A673 (cell line): ENCODE results near the gene TRPM4. TPM values are rescaled to one million over a fixed set of nuclear protein-coding genes. Genes with fewer than 3 reads are reported as not detected.
"Not testable (repeated sequence)": the region's sequence is repeated elsewhere in the genome, so short reads cannot be mapped to it uniquely, and the experiment has no call there.

Experiments
- BruUV-seq: library from RNA; stranded (reverse); fragments of 400-500 nt; replicated peaks from 2 replicates; lab custom pipeline; 2021; lab: Mats Ljungman, UMichigan
- CTCF ChIA-PET: fragments of 300-600 bp; sonication (Branson Sonifier 250); formaldehyde crosslinking; loops from one replicate; lab custom pipeline; 2022; ENCODE audit warnings: antibody characterized with exemption; lab: Charles Lee
- POLR2A ChIA-PET: fragments of 300-600 bp; sonication (Branson Sonifier 250); formaldehyde crosslinking; loops from one replicate; lab custom pipeline; 2022; ENCODE audit warnings: antibody characterized with exemption; ENCODE audit not compliant: low non-redundant PET; lab: Charles Lee
- DNase-seq: peaks from one replicate; pipeline ENCODE4 v3.0.0-alpha.2; 2015; ENCODE audit warnings: low spot score
- H3K27ac ChIP-seq: fragments of 200-600 bp; sonication (generic); 2 replicates; pipeline ENCODE4 v1.5.1; 2016; ENCODE audit warnings: mixed run types, low read depth, mild to moderate bottlenecking, mixed read lengths, antibody characterized with exemption, low read length; ENCODE audit not compliant: poor library complexity, severe bottlenecking
- H3K27me3 ChIP-seq: fragments of 200-600 bp; sonication (generic); replicated peaks from 2 replicates; pipeline ENCODE4 v1.6.1; 2017; ENCODE audit warnings: mixed run types, low read depth, mild to moderate bottlenecking, mixed read lengths, antibody characterized with exemption, low read length; ENCODE audit not compliant: insufficient read depth, poor library complexity
- H3K36me3 ChIP-seq: fragments of 200-600 bp; sonication (generic); 2 replicates; pipeline ENCODE4 v1.6.1; 2016; ENCODE audit warnings: mixed run types, mild to moderate bottlenecking, mixed read lengths, antibody characterized with exemption, low read length; ENCODE audit not compliant: insufficient read depth, poor library complexity, severe bottlenecking
- H3K4me1 ChIP-seq: fragments of 200-600 bp; sonication (generic); 2 replicates; pipeline ENCODE4 v1.6.1; 2017; ENCODE audit warnings: mixed run types, mild to moderate bottlenecking, mixed read lengths, antibody characterized with exemption, low read length; ENCODE audit not compliant: insufficient read depth, poor library complexity, severe bottlenecking
- H3K4me3 ChIP-seq: fragments of 200-600 bp; sonication (generic); 2 replicates; pipeline ENCODE4 v1.5.1; 2016; ENCODE audit warnings: low read depth, mixed run types, mild to moderate bottlenecking, mixed read lengths, low read length; ENCODE audit not compliant: poor library complexity, severe bottlenecking
- H3K9me3 ChIP-seq: fragments of 200-600 bp; sonication (generic); 2 replicates; pipeline ENCODE4 v1.6.1; 2016; ENCODE audit warnings: mixed run types, low read depth, mild to moderate bottlenecking, mixed read lengths, antibody characterized with exemption, low read length; ENCODE audit not compliant: poor library complexity, severe bottlenecking
- EZH2 ChIP-seq: fragments of 200-600 bp; sonication (generic); IDR thresholded peaks from 2 replicates; pipeline ENCODE4 v1.6.1; 2017; ENCODE audit warnings: borderline replicate concordance, low read depth, mild to moderate bottlenecking, mixed read lengths, antibody characterized with exemption, low read length; ENCODE audit not compliant: poor library complexity, severe bottlenecking
- intact Hi-C: fragments of 100-400 bp; cut with micrococcal nuclease; formaldehyde crosslinking; loops from one replicate; pipeline ENCODE4 v1.10.0; 2022; ENCODE audit not compliant: unreplicated experiment
- total RNA-seq: library from RNA; stranded (reverse); gene quantifications from 2 replicates; pipeline ENCODE4 v1.2.3, GENCODE V29; 2021
- TF ChIP-seq, protein P1 (sequence below): fragments of 300-800, 200-600 bp; sonication (generic); conservative IDR thresholded peaks from 2 replicates; pipeline ENCODE4 v1.5.1; 2017; ENCODE audit warnings: low read depth, mild to moderate bottlenecking, antibody characterized with exemption, low read length, moderate library complexity, mixed read lengths

The TRPM4 gene
- total RNA-seq, 1 experiment from 2014 or later: 107 TPM

DNA sequence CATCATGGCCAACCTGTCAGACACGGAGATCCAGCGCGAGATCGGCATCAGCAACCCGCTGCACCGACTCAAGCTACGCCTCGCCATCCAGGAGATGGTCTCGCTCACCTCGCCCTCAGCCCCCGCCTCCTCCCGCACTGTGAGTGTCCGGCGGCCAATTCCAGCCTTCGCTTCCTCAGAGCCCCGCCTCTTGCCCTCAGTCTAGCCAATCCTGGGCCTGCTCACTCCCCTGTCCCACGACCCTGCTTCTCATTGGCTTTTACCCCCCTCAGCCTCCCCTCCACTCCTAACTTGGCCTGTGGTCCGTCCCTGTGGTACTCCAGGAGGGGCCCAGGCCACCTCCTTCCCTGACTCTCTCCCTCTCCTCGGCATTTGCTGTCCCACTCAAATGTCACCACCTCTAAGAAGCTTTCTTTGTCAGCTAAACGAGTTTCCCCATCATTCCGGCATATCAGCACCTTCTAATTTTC is 14.7 kb upstream of the TRPM4 start:
- H3K4me3 ChIP-seq: peak overlapping the region; percentile 49
- peak; percentile 94 for DNase-seq
- H3K36me3 ChIP-seq: no peaks in the 10 kb centered on the region
- no peaks in the 10 kb centered on the region for H3K27me3 ChIP-seq
- H3K4me1 ChIP-seq: peaks cover 16% of the 10 kb centered on the region
- TF ChIP-seq EZH2: no peak
- TF ChIP-seq, protein P1, sequence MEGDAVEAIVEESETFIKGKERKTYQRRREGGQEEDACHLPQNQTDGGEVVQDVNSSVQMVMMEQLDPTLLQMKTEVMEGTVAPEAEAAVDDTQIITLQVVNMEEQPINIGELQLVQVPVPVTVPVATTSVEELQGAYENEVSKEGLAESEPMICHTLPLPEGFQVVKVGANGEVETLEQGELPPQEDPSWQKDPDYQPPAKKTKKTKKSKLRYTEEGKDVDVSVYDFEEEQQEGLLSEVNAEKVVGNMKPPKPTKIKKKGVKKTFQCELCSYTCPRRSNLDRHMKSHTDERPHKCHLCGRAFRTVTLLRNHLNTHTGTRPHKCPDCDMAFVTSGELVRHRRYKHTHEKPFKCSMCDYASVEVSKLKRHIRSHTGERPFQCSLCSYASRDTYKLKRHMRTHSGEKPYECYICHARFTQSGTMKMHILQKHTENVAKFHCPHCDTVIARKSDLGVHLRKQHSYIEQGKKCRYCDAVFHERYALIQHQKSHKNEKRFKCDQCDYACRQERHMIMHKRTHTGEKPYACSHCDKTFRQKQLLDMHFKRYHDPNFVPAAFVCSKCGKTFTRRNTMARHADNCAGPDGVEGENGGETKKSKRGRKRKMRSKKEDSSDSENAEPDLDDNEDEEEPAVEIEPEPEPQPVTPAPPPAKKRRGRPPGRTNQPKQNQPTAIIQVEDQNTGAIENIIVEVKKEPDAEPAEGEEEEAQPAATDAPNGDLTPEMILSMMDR: no peak
- H3K27ac ChIP-seq: peak overlapping the region; percentile 37
- H3K9me3 ChIP-seq: no peaks in the 10 kb centered on the region
- intact Hi-C loops: no loop called here
- CTCF ChIA-PET: interaction anchor here (0.7 kb wide), 1 partner anchor 143 kb away, joined by 3 read pairs; no protein-coding TSS in a partner anchor
- POLR2A ChIA-PET: no interaction called here
- no TSS peak for BruUV-seq

DNA sequence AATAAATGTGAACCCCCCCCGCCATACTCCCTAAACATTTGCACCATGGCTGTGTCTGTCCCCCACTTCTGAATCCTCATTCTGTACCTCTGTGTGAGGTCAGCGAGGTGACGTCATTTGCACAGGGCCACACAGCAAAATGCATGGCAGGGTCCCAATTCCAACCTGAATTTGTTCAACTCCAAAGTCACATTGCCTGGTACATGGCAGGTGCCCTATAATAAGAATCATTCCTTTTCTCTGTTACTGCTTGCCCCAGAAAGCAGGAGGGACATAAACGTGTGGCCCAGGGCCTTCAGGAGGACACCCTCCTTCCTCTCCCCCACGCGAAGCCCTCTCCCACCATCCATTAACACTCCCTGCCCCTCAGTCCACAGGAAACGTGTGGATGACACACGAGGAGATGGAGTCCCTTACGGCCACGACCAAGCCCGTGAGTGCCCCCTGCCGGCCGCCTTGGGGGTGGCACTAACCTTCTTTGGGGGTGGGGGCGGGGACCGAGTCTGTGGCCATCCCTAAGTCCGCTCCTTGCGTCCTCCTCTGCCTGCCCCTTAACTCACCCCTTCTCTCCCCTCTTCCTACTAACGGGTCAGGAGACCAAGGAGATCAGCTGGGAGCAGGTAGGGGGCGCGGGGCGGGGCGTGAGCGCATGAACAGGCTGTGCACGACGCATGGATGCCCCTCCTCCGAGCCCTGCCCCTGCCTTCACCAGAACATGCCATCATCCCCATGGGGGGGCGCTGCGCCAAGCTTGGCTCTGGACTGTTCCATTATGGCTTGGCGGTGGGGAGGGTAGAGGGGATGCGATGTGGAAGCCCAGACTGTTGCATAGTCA is 11.8 kb upstream of the TRPM4 start:
- Histone ChIP-seq H3K27me3 (no peaks in the 10 kb centered on the region), H3K4me1 (peaks cover 23% of the 10 kb centered on the region), H3K4me3 (peak overlapping the region; percentile 42), H3K36me3 (no peaks in the 10 kb centered on the region), H3K27ac (peak overlapping the region; percentile 13), H3K9me3 (no peaks in the 10 kb centered on the region)
- BruUV-seq: no TSS peak
- intact Hi-C loops: loop anchor here (5.0 kb wide), 1 partner anchor 62 kb away; no protein-coding TSS in a partner anchor
- ChIA-PET POLR2A (no interaction called here), CTCF (interaction anchor here (0.6 to 1.8 kb wide), 5 partner anchors 18 to 63 kb away, joined by 4 to 15 read pairs (median 7); no protein-coding TSS in a partner anchor)
- TF ChIP-seq, protein P1: peak; percentile 99
- TF ChIP-seq EZH2: no peak
- peak; percentile 95 for DNase-seq

DNA sequence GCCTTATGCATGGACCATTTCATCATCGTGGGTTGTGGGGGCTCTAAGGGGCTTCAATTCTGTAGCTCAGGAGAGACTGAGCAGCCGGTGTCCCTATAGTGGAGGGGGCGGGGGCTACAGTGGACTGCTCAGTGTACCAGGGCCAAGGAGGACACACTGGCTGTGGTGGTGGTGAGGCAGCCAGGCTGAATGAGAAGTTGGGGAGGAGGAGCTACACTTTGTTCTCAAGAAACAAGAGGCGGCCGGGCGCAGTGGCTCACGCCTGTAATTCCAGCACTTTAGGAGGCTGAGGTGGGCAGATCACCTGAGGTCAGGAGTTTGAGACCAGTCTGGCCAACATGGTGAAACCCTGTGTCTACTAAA is 11.2 kb upstream of the TRPM4 start:
- CTCF ChIA-PET: interaction anchor here (1.1 to 1.8 kb wide), 4 partner anchors 18 to 53 kb away, joined by 4 to 15 read pairs (median 8); no protein-coding TSS in a partner anchor
- H3K4me1 ChIP-seq: peaks cover 28% of the 10 kb centered on the region
- H3K27me3 ChIP-seq, H3K27ac ChIP-seq, POLR2A ChIA-PET, DNase-seq, H3K36me3 ChIP-seq, BruUV-seq, H3K9me3 ChIP-seq: not testable (repeated sequence)
- intact Hi-C loops: loop anchor here (5.0 kb wide), 1 partner anchor 61 kb away; no protein-coding TSS in a partner anchor
- H3K4me3 ChIP-seq: peak overlapping the region; percentile 42
